ENCODE data around the gene SSTR3.

- no peak for TF ChIP-seq CTCF (conservative IDR thresholded peaks at IDR 0.05; ENCODE audit: low read length)
- no peak for TF ChIP-seq EZH2phosphoT487 (IDR thresholded peaks at IDR 0.05; ENCODE audit: borderline replicate concordance, low read depth, low read length)
Measured at GRCh38 chr22:37226514-37226913, 14.2 kb upstream of the SSTR3 start.

All from OCI-LY7 (cell line).